Liver (tissue), 4 donors: ENCODE results near the gene KXD1. TPM values are rescaled to one million over a fixed set of nuclear protein-coding genes. Genes with fewer than 3 reads are reported as not detected.

Source experiments
- polyA plus RNA-seq, 2 donors: library from polyadenylated mRNA; stranded (reverse) in 1 of 2; unstranded in 1 of 2; fragments of 200-250 nt in 1 of 2; fragments of >200 nt in 1 of 2; fragmentation: Nextera tagmentation in 1 of 2; extraction: Ambion mirVana in 1 of 2; gene quantifications; one replicate each; pipeline versions ENCODE4 v1.2.1 to v1.2.3, GENCODE V29; 2013 to 2015
- total RNA-seq, 2 donors: library from RNA; depleted of rRNA; stranded (reverse); fragments of >200 nt; gene quantifications; one replicate each; pipeline ENCODE4 v1.2.3, GENCODE V29; 2014
- donor health status: healthy.
- donor health status: healthy.
- donor health status: healthy.

The KXD1 gene
- total and polyA plus RNA-seq, 4 donors: 31.8 to 53.6 (median 43.4) TPM

Other genes starting within 250 kb of the KXD1 start
- 100 to 1,000 TPM in 1 of 2 donors, 10 to 100 TPM in 1; 42.4 to 100 TPM for gene LSM4, start 234.8 kb upstream of the KXD1 start, total RNA-seq
- gene LSM4, start 234.8 kb upstream of the KXD1 start, polyA plus RNA-seq: 10 to 100 TPM; 68.4 to 81.9 TPM
- gene PGPEP1, start 217.3 kb upstream of the KXD1 start, total RNA-seq: 10 to 100 TPM; 21.5 to 48.3 TPM
- 10 to 100 TPM; 15.8 to 30.8 TPM for gene PGPEP1, start 217.3 kb upstream of the KXD1 start, polyA plus RNA-seq
- gene GDF15, start 171.7 kb upstream of the KXD1 start, total RNA-seq: 10 to 100 TPM in 1 of 2 donors, under 1 TPM in 1; 0.42 to 11.6 TPM
- 1 to 10 TPM; 6.7 to 7.7 TPM for gene GDF15, start 171.7 kb upstream of the KXD1 start, polyA plus RNA-seq
- 10 to 100 TPM in 1 of 2 donors, 1 to 10 TPM in 1; 7.9 to 13.4 TPM for gene LRRC25, start 160.2 kb upstream of the KXD1 start, total RNA-seq
- 1 to 10 TPM; 2.3 to 5.8 TPM for gene LRRC25, start 160.2 kb upstream of the KXD1 start, polyA plus RNA-seq
- 10 to 100 TPM in 1 of 2 donors, 1 to 10 TPM in 1; 6.4 to 19.0 TPM for gene SSBP4, start 138.5 kb upstream of the KXD1 start, total RNA-seq
- gene SSBP4, start 138.5 kb upstream of the KXD1 start, polyA plus RNA-seq: 10 to 100 TPM in 1 of 2 donors, 1 to 10 TPM in 1; 4.0 to 16.6 TPM
- gene ISYNA1, start 119.7 kb upstream of the KXD1 start, total RNA-seq: 10 to 100 TPM in 1 of 2 donors, 1 to 10 TPM in 1; 8.0 to 41.9 TPM
- 10 to 100 TPM in 1 of 2 donors, 1 to 10 TPM in 1; 4.7 to 12.1 TPM for gene ISYNA1, start 119.7 kb upstream of the KXD1 start, polyA plus RNA-seq
- 10 to 100 TPM in 1 of 2 donors, 1 to 10 TPM in 1; 7.6 to 10.5 TPM for gene ELL, start 35.8 kb upstream of the KXD1 start, total RNA-seq
- 1 to 10 TPM; 4.5 to 5.6 TPM for gene ELL, start 35.8 kb upstream of the KXD1 start, polyA plus RNA-seq
- gene FKBP8, start 14.3 kb upstream of the KXD1 start, total RNA-seq: 100 to 1,000 TPM in 1 of 2 donors, 10 to 100 TPM in 1; 75.8 to 225 TPM
- gene FKBP8, start 14.3 kb upstream of the KXD1 start, polyA plus RNA-seq: 100 to 1,000 TPM in 1 of 2 donors, 10 to 100 TPM in 1; 59.1 to 126 TPM
- 100 to 1,000 TPM; 324 to 585 TPM for gene UBA52, start 14.0 kb downstream of the KXD1 start, total RNA-seq
- gene UBA52, start 14.0 kb downstream of the KXD1 start, polyA plus RNA-seq: 100 to 1,000 TPM; 382 to 647 TPM
- gene REX1BD, start 30.9 kb downstream of the KXD1 start, total RNA-seq: 10 to 100 TPM; 25.9 to 44.0 TPM
- 10 to 100 TPM; 58.7 to 71.9 TPM for gene REX1BD, start 30.9 kb downstream of the KXD1 start, polyA plus RNA-seq
- gene CRLF1, start 48.9 kb downstream of the KXD1 start, total RNA-seq: 1 to 10 TPM in 1 of 2 donors, not detected in 1; 1.6 TPM
- gene CRLF1, start 48.9 kb downstream of the KXD1 start, polyA plus RNA-seq: 1 to 10 TPM in 1 of 2 donors, under 1 TPM in 1; 0.49 to 1.9 TPM
- under 1 TPM in 1 of 2 donors, not detected in 1; 0.08 TPM for gene TMEM59L, start 55.0 kb downstream of the KXD1 start, total RNA-seq
- under 1 TPM; 0.08 to 0.15 TPM for gene TMEM59L, start 55.0 kb downstream of the KXD1 start, polyA plus RNA-seq
- gene KLHL26, start 79.2 kb downstream of the KXD1 start, total RNA-seq: 1 to 10 TPM; 2.4 to 5.9 TPM
- gene KLHL26, start 79.2 kb downstream of the KXD1 start, polyA plus RNA-seq: 1 to 10 TPM; 2.3 to 2.4 TPM
- 1 to 10 TPM; 1.5 to 2.2 TPM for gene CRTC1, start 125.8 kb downstream of the KXD1 start, total RNA-seq
- gene CRTC1, start 125.8 kb downstream of the KXD1 start, polyA plus RNA-seq: 1 to 10 TPM; 1.5 to 3.5 TPM
- gene COMP, start 233.4 kb downstream of the KXD1 start, total RNA-seq: under 1 TPM in 1 of 2 donors, not detected in 1; 0.17 TPM
- under 1 TPM in 1 of 2 donors, not detected in 1; 0.03 TPM for gene COMP, start 233.4 kb downstream of the KXD1 start, polyA plus RNA-seq